GM12878 (cell line): ENCODE data around the gene MTF2. TPM values are rescaled to one million over a fixed set of nuclear protein-coding genes. Genes with fewer than 3 reads are reported as not detected.

Source experiments
- ATAC-seq: fragments of 200-7000 bp; cut with Tn5 transposase; 3 replicates; pipeline ENCODE4 v1.9.1; 2020; ENCODE audit warnings: mild to moderate bottlenecking, moderate library complexity
- BruUV-seq: library from RNA; stranded (reverse); fragments of 400-500 nt; replicated peaks from 2 replicates; lab custom pipeline; 2021; lab: Mats Ljungman, UMichigan
- CTCF ChIA-PET: fragments of 300-600 bp; sonication (Branson Sonifier 250); formaldehyde crosslinking; extraction: SDS; loops from one replicate; lab custom pipeline; 2021; ENCODE audit warnings: inconsistent platforms; lab: Yijun Ruan, JAX
- POLR2A ChIA-PET: fragments of 350-600 bp; formaldehyde crosslinking; extraction: SDS; loops from one replicate; lab custom pipeline; 2021; ENCODE audit warnings: inconsistent platforms; lab: Charles Lee
- RAD21 ChIA-PET: fragments of 300-600 bp; sonication (Branson Sonifier 250); formaldehyde crosslinking; loops from one replicate; lab custom pipeline; 2023; ENCODE audit warnings: antibody characterized with exemption; ENCODE audit not compliant: unreplicated experiment; lab: Charles Lee
- SMC1A ChIA-PET: fragments of 300-600 bp; sonication (Branson Sonifier 250); formaldehyde crosslinking; loops from one replicate; lab custom pipeline; 2023; ENCODE audit not compliant: unreplicated experiment, uncharacterized antibody; lab: Charles Lee
- DNase-seq: peaks from one replicate; pipeline ENCODE4 v3.0.0-alpha.2; 2011; ENCODE audit warnings: low read depth, low spot score
- FAIRE-seq: peaks from 3 replicates; lab custom pipeline; 2011; peaks lifted over from hg19 to GRCh38; lab: Jason Lieb, UNC
- H2AFZ ChIP-seq: 2 replicates; pipeline ENCODE4 v1.6.0; 2011; ENCODE audit warnings: low read depth, low read length, control low read depth; ENCODE audit not compliant: control insufficient read depth
- H3K27ac ChIP-seq: 2 replicates; pipeline ENCODE4 v1.5.1; 2011; ENCODE audit warnings: control low read depth; ENCODE audit not compliant: control insufficient read depth, insufficient read depth
- H3K27me3 ChIP-seq, 2 experiments: replicated peaks in 1 of 2; 2 replicates each; pipeline versions ENCODE4 v1.6.0 to v1.6.1; 2011; ENCODE audit warnings: low read length in 1 of 2; ENCODE audit not compliant: control insufficient read depth in 2 of 2, insufficient read depth in 2 of 2
- H3K36me3 ChIP-seq, 2 experiments: 2 replicates each; pipeline ENCODE4 v1.5.1; 2011; ENCODE audit warnings: low read length in 1 of 2; ENCODE audit not compliant: control insufficient read depth in 2 of 2, insufficient read depth in 2 of 2
- H3K4me1 ChIP-seq: 2 replicates; pipeline ENCODE4 v1.6.1; 2011; ENCODE audit warnings: mild to moderate bottlenecking, low read length, moderate library complexity, mixed read lengths; ENCODE audit not compliant: control insufficient read depth, insufficient read depth
- H3K4me2 ChIP-seq: 2 replicates; pipeline ENCODE4 v1.6.0; 2011; ENCODE audit warnings: control low read depth; ENCODE audit not compliant: control insufficient read depth, insufficient read depth
- H3K4me3 ChIP-seq: fragments of 200-600 bp; sonication (generic); 2 replicates; pipeline ENCODE4 v1.5.1; 2016
- H3K79me2 ChIP-seq: 2 replicates; pipeline ENCODE4 v1.6.0; 2011; ENCODE audit warnings: low read length; ENCODE audit not compliant: control insufficient read depth, insufficient read depth
- H3K9ac ChIP-seq: 2 replicates; pipeline ENCODE4 v1.8.0; 2011; ENCODE audit warnings: low read length, control low read depth, mixed read lengths; ENCODE audit not compliant: control insufficient read depth, insufficient read depth
- H3K9me3 ChIP-seq: replicated peaks from 3 replicates; pipeline ENCODE4 v1.5.1; 2011; ENCODE audit warnings: mild to moderate bottlenecking, low read length; ENCODE audit not compliant: control insufficient read depth, insufficient read depth
- H4K20me1 ChIP-seq: 2 replicates; pipeline ENCODE4 v1.6.0; 2011; ENCODE audit not compliant: control insufficient read depth, insufficient read depth
- BCL11A ChIP-seq: IDR thresholded peaks from 2 replicates; pipeline ENCODE4 v1.6.1; 2011; ENCODE audit warnings: low read depth, low read length
- CBFB ChIP-seq: IDR thresholded peaks from 2 replicates; pipeline ENCODE4 v1.6.1; 2016; ENCODE audit warnings: antibody characterized with exemption, low read depth
- CHD1 ChIP-seq: IDR thresholded peaks from 2 replicates; pipeline ENCODE4 v1.6.1; 2012; ENCODE audit warnings: low read depth, low read length, improper control_type of control experiment
- CHD2 ChIP-seq: IDR thresholded peaks from 2 replicates; pipeline ENCODE4 v1.6.1; 2011; ENCODE audit warnings: low read depth, low read length, improper control_type of control experiment, borderline replicate concordance
- EGR1 ChIP-seq, 2 experiments: IDR thresholded peaks; 1 replicate in 1 of 2; 2 replicates in 1 of 2; pipeline ENCODE4 v1.6.1; 2011 to 2012; ENCODE audit warnings: low read depth in 2 of 2, low read length in 2 of 2, borderline replicate concordance in 1 of 2, mild to moderate bottlenecking in 1 of 2, moderate library complexity in 1 of 2
- JUND ChIP-seq: IDR thresholded peaks from 2 replicates; pipeline ENCODE4 v1.6.1; 2012; ENCODE audit warnings: low read depth, mild to moderate bottlenecking, low read length, improper control_type of control experiment, moderate library complexity
- KAT2A ChIP-seq: conservative IDR thresholded peaks from 2 replicates; pipeline ENCODE4 v1.6.1; 2011; ENCODE audit warnings: low read depth, low read length; ENCODE audit not compliant: control insufficient read depth
- MEF2B ChIP-seq: fragments of 450-650 bp; IDR thresholded peaks from 2 replicates; pipeline ENCODE4 v1.6.1; 2018; ENCODE audit warnings: mild to moderate bottlenecking, moderate library complexity; ENCODE audit not compliant: partially characterized antibody, poor library complexity, severe bottlenecking
- POLR2AphosphoS2 ChIP-seq: IDR thresholded peaks from 2 replicates; pipeline ENCODE4 v1.6.1; 2011; ENCODE audit warnings: low read depth, mild to moderate bottlenecking, low read length, improper control_type of control experiment, moderate library complexity
- POLR2AphosphoS5 ChIP-seq: IDR thresholded peaks from 2 replicates; pipeline ENCODE4 v1.6.1; 2011; ENCODE audit warnings: mild to moderate bottlenecking, low read length, inconsistent platforms
- RUNX3 ChIP-seq: IDR thresholded peaks from 2 replicates; pipeline ENCODE4 v1.6.1; 2012; ENCODE audit warnings: low read length, inconsistent platforms
- SMAD5 ChIP-seq: IDR thresholded peaks from 2 replicates; pipeline ENCODE4 v1.6.1; 2016; ENCODE audit warnings: antibody characterized with exemption, low read depth
- SMARCA5 ChIP-seq: fragments of 450-650 bp; IDR thresholded peaks from 2 replicates; pipeline ENCODE4 v1.6.1; 2017; ENCODE audit warnings: mild to moderate bottlenecking
- ZNF274 ChIP-seq: IDR thresholded peaks from one replicate; pipeline ENCODE4 v1.8.0; 2011; ENCODE audit not compliant: insufficient read length, insufficient read depth
- ZSCAN29 ChIP-seq: fragments of 450-650 bp; IDR thresholded peaks from 2 replicates; pipeline ENCODE4 v1.6.1; 2017; ENCODE audit warnings: mild to moderate bottlenecking, moderate library complexity
- WGBS: methylation state at CpG from one replicate; pipeline ENCODE4 v1.1.6; 2016; ENCODE audit warnings: low lambda C conversion rate; ENCODE audit not compliant: insufficient replicate concordance, insufficient coverage; ENCODE audit errors: missing lambda C conversion rate; 5-methylcytosine and 5-hydroxymethylcytosine counted together
- in situ Hi-C: fragments of 300-500 bp; cut with MboI; formaldehyde crosslinking; loops from 9 replicates; pipeline ENCODE4 v1.14.3; 2018; ENCODE audit warnings: mixed read lengths
- intact Hi-C: fragments of 100-400 bp; cut with micrococcal nuclease; formaldehyde crosslinking; loops from one replicate; pipeline ENCODE4 v1.14.2; 2022; ENCODE audit not compliant: unreplicated experiment
- polyA plus RNA-seq, 11 experiments: library from polyadenylated mRNA; depleted of rRNA in 4 of 11; unstranded in 6 of 11; stranded (reverse) in 5 of 11; fragments of >200 nt; fragmentation: Nextera tagmentation in 4 of 11; fragmentation: Illumina TruSeq in 1 of 11; extraction: Ambion mirVana in 4 of 11; extraction: Trizol in 1 of 11; gene quantifications; 1 replicate in 1 of 11; 2 replicates in 10 of 11; pipeline versions ENCODE4 v1.2.1 to v1.2.3, GENCODE V29; 2011 to 2016; ENCODE audit warnings: inconsistent platforms in 2 of 11, missing spikeins in 2 of 11, low read depth in 1 of 11
- total RNA-seq, 4 experiments: library from RNA; depleted of rRNA in 3 of 4; stranded (reverse); fragments of >200 nt in 3 of 4; fragmentation: Illumina TruSeq in 1 of 4; extraction: Trizol in 1 of 4; gene quantifications; 2 replicates each; pipeline versions ENCODE4 v1.2.1 to v1.2.3, GENCODE V29; 2013 to 2021
- TF ChIP-seq, protein P1 (sequence below): fragments of 450-650 bp; formaldehyde crosslinking; IDR thresholded peaks from 2 replicates; pipeline ENCODE4 v1.4.0; 2020; ENCODE audit warnings: mild to moderate bottlenecking, moderate library complexity
- TF ChIP-seq, protein P2 (sequence below): IDR thresholded peaks from 2 replicates; pipeline ENCODE4 v1.6.1; 2012; ENCODE audit warnings: mild to moderate bottlenecking, low read depth, low read length
- TF ChIP-seq, protein P3 (sequence below): IDR thresholded peaks from 2 replicates; pipeline ENCODE4 v1.6.1; 2012; ENCODE audit warnings: low read depth, low read length, improper control_type of control experiment

MTF2 gene
- total and polyA plus RNA-seq, 10 of the 15 experiments (the other 5 are each of a cell fraction or from before 2014, with no cell fraction given) = 22.6 to 74.9 (median 42.8) TPM

DNA sequence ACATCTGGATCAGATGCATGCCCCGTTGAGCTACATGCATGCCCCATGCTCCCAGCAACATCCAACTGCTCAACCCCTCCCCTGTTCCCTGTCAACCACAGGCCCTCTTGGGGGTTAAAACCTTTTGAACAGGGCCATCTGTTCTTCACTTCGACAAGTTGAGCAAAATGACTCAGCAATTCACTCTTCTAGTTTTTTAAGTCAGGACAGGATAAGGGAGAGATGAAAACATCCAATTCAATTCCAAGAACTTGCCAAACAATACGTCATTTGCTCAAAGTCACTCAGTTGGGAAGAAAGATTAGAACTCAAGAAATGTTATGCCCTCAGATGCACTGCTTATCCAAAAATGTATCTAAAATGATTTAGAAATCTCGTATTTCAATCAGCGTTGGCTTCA is 46.1 kb upstream of the MTF2 start:
- SMC1A ChIA-PET = interaction anchor here (1.6 to 3.3 kb wide), 3 partner anchors 9 to 173 kb away, joined by 4 to 21 read pairs (median 11); no protein-coding TSS in a partner anchor
- Histone ChIP-seq H3K9me3 (no peaks in the 10 kb centered on the region), H3K36me3 (no peaks in the 10 kb centered on the region), H3K4me2 (peak overlapping the region; percentile 88; the same call in 1 of the 2 replicates), H3K79me2 (no peaks in the 10 kb centered on the region), H2AFZ (peak overlapping the region; percentile 38), H3K4me3 (no peak overlapping the region; the same call in 1 of the 2 replicates), H3K4me1 (peaks cover 23% of the 10 kb centered on the region), H4K20me1 (no peaks in the 10 kb centered on the region), H3K27me3 (no peaks in the 10 kb centered on the region), H3K9ac (no peak overlapping the region), H3K27ac (peak overlapping the region; percentile 59; the same call in 1 of the 2 replicates)
- FAIRE-seq (no peak), ATAC-seq (peak; percentile 68), DNase-seq (peak; percentile 17)
- no TSS peak for BruUV-seq
- RAD21 ChIA-PET = interaction anchor here (0.9 to 2.2 kb wide), 6 partner anchors 10 to 82 kb away, joined by 3 to 9 read pairs (median 4); partner anchors contain the start of gene MTF2
- CTCF ChIA-PET = interaction anchor here (1.4 to 22.9 kb wide), 4 partner anchors 9 to 174 kb away, joined by 5 to 445 read pairs (median 12); no protein-coding TSS in a partner anchor
- in situ Hi-C loops = no loop called here
- WGBS = 46% methylated on average over 5 of the region's 5 CpGs
- POLR2A ChIA-PET = interaction anchor here (0.9 to 1.8 kb wide), 2 partner anchors 20 to 59 kb away, joined by 3 to 5 read pairs; no protein-coding TSS in a partner anchor
- intact Hi-C loops = loop anchor here (1.0 kb wide), 1 partner anchor 46 kb away; the partner anchor contains the start of gene MTF2
- TF ChIP-seq CBFB (no peak), JUND (no peak), MEF2B (peak; percentile 44), KAT2A (no peak), BCL11A (no peak), CHD2 (no peak), SMAD5 (no peak), POLR2AphosphoS2 (no peak), RUNX3 (peak; percentile 72), ZSCAN29 (no peak), POLR2AphosphoS5 (no peak), CHD1 (no peak), ZNF274 (no peak), EGR1 (IDR thresholded peaks at IDR 0.05; ENCODE audit: borderline replicate concordance in 1 of 2, low read depth in 2 of 2, low read length in 2 of 2) (no peak), SMARCA5 (no peak)
- TF ChIP-seq, protein P1, sequence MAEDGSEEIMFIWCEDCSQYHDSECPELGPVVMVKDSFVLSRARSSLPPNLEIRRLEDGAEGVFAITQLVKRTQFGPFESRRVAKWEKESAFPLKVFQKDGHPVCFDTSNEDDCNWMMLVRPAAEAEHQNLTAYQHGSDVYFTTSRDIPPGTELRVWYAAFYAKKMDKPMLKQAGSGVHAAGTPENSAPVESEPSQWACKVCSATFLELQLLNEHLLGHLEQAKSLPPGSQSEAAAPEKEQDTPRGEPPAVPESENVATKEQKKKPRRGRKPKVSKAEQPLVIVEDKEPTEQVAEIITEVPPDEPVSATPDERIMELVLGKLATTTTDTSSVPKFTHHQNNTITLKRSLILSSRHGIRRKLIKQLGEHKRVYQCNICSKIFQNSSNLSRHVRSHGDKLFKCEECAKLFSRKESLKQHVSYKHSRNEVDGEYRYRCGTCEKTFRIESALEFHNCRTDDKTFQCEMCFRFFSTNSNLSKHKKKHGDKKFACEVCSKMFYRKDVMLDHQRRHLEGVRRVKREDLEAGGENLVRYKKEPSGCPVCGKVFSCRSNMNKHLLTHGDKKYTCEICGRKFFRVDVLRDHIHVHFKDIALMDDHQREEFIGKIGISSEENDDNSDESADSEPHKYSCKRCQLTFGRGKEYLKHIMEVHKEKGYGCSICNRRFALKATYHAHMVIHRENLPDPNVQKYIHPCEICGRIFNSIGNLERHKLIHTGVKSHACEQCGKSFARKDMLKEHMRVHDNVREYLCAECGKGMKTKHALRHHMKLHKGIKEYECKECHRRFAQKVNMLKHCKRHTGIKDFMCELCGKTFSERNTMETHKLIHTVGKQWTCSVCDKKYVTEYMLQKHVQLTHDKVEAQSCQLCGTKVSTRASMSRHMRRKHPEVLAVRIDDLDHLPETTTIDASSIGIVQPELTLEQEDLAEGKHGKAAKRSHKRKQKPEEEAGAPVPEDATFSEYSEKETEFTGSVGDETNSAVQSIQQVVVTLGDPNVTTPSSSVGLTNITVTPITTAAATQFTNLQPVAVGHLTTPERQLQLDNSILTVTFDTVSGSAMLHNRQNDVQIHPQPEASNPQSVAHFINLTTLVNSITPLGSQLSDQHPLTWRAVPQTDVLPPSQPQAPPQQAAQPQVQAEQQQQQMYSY (CRISPR knock-in tag) = no peak
- TF ChIP-seq, protein P2, sequence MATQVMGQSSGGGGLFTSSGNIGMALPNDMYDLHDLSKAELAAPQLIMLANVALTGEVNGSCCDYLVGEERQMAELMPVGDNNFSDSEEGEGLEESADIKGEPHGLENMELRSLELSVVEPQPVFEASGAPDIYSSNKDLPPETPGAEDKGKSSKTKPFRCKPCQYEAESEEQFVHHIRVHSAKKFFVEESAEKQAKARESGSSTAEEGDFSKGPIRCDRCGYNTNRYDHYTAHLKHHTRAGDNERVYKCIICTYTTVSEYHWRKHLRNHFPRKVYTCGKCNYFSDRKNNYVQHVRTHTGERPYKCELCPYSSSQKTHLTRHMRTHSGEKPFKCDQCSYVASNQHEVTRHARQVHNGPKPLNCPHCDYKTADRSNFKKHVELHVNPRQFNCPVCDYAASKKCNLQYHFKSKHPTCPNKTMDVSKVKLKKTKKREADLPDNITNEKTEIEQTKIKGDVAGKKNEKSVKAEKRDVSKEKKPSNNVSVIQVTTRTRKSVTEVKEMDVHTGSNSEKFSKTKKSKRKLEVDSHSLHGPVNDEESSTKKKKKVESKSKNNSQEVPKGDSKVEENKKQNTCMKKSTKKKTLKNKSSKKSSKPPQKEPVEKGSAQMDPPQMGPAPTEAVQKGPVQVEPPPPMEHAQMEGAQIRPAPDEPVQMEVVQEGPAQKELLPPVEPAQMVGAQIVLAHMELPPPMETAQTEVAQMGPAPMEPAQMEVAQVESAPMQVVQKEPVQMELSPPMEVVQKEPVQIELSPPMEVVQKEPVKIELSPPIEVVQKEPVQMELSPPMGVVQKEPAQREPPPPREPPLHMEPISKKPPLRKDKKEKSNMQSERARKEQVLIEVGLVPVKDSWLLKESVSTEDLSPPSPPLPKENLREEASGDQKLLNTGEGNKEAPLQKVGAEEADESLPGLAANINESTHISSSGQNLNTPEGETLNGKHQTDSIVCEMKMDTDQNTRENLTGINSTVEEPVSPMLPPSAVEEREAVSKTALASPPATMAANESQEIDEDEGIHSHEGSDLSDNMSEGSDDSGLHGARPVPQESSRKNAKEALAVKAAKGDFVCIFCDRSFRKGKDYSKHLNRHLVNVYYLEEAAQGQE = no peak
- TF ChIP-seq, protein P3, sequence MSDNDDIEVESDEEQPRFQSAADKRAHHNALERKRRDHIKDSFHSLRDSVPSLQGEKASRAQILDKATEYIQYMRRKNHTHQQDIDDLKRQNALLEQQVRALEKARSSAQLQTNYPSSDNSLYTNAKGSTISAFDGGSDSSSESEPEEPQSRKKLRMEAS = no peak
